ENCODE results near the gene RER1. TPM values are rescaled to one million over a fixed set of nuclear protein-coding genes. Genes with fewer than 3 reads are reported as not detected.

Gene RER1
- total RNA-seq, 1 experiment from 2014 or later = 155 TPM

GRCh38 chr1:2435091-2435490 is 43.5 kb downstream of the RER1 start:
- Histone ChIP-seq H3K36me3 (ENCODE audit: control insufficient read depth in 1 of 2, insufficient read depth in 2 of 2, low read length in 2 of 2) (no peaks in the 10 kb centered on the region), H3K27me3 (ENCODE audit: insufficient read depth, low read length) (peaks cover 7% of the 10 kb centered on the region; the same call in 1 of the 2 replicates)
- CTCF ChIA-PET = no interaction called here

More at GRCh38 chr1:2435091-2435490, 43.5 kb downstream of the RER1 start:
- Histone ChIP-seq H3K9me2 (ENCODE audit: insufficient read depth) (no peaks in the 10 kb centered on the region), H3K4me1 (ENCODE audit: control insufficient read depth in 1 of 2, insufficient read depth in 2 of 2, low read length in 2 of 2) (no peaks in the 10 kb centered on the region), H3K79me2 (ENCODE audit: insufficient read depth, low read length) (no peaks in the 10 kb centered on the region), H3K4me3 (replicated peaks in 1 of 2; ENCODE audit: low read depth in 1 of 2, low read length in 2 of 2) (no peak overlapping the region), H3K4me2 (ENCODE audit: low read length) (no peak overlapping the region), H3K9ac (ENCODE audit: low read length) (no peak overlapping the region), H2AFZ (ENCODE audit: low read depth, low read length, poor library complexity, severe bottlenecking) (no peak overlapping the region), H3K27ac (ENCODE audit: low read depth, low read length) (no peak overlapping the region), H4K20me1 (ENCODE audit: insufficient read depth) (no peaks in the 10 kb centered on the region), H3K9me3 (ENCODE audit: control insufficient read depth in 1 of 2, insufficient read depth in 1 of 2, low read depth in 1 of 2, low read length in 2 of 2) (peaks cover 0 to 4% of the 10 kb centered on the region in 2 experiments; a peak in 2 of 4 replicates)
- RAD21 ChIA-PET (ENCODE audit: low non-redundant PET in 1 of 2, low total read pairs in 2 of 2, uncharacterized antibody in 2 of 2, unreplicated experiment in 2 of 2) = no interaction called here
- no TSS peak for BruUV-seq (replicated peaks)
- TF ChIP-seq CEBPB (IDR thresholded peaks at IDR 0.05; ENCODE audit: low read depth) (no peak), CBX3 (IDR thresholded peaks at IDR 0.05; ENCODE audit: low read depth) (no peak), POLR2A (IDR thresholded peaks at IDR 0.05; ENCODE audit: borderline replicate concordance, extremely low read depth, insufficient read depth, insufficient read length) (no peak), ATF3 (IDR thresholded peaks at IDR 0.05) (no peak), EGR1 (IDR thresholded peaks at IDR 0.05; ENCODE audit: low read depth) (no peak), ZBTB33 (IDR thresholded peaks at IDR 0.05; ENCODE audit: extremely low read depth, insufficient replicate concordance, low read length) (no peak), POLR2AphosphoS5 (IDR thresholded peaks at IDR 0.05; ENCODE audit: low read depth, low read length) (no peak), REST (IDR thresholded peaks at IDR 0.05; ENCODE audit: low read depth) (no peak), MAX (IDR thresholded peaks at IDR 0.05) (no peak), CTCF (IDR thresholded peaks at IDR 0.05 in 2 of 3, conservative IDR thresholded peaks at IDR 0.05 in 1 of 3; ENCODE audit: borderline replicate concordance in 1 of 3, insufficient read depth in 1 of 3, low read depth in 2 of 3, low read length in 2 of 3) (no peak), SIN3A (IDR thresholded peaks at IDR 0.05; ENCODE audit: low read depth) (no peak), ZNF274 (IDR thresholded peaks at IDR 0.05; ENCODE audit: low read depth, low read length) (no peak), FOSL1 (IDR thresholded peaks at IDR 0.05; ENCODE audit: low read depth) (no peak), JUND (IDR thresholded peaks at IDR 0.05) (no peak), TCF7L2 (IDR thresholded peaks at IDR 0.05; ENCODE audit: borderline replicate concordance, extremely low read depth, insufficient read depth, insufficient read length) (no peak), YY1 (IDR thresholded peaks at IDR 0.05; ENCODE audit: extremely low read depth, insufficient replicate concordance, low read depth, low read length) (no peak)
- no peak for DNase-seq (ENCODE audit: low read depth, low spot score)
- POLR2A ChIA-PET = no interaction called here
- no peak for ATAC-seq
- intact Hi-C loops (cut with micrococcal nuclease) = no loop called here
